K562 (cell line): Measurements from ENCODE around the gene ESPN. TPM values are rescaled to one million over a fixed set of nuclear protein-coding genes. Genes with fewer than 3 reads are reported as not detected.

Experiments
- CBFA2T2 ChIP-seq: fragments of 450-650 bp; conservative IDR thresholded peaks from 2 replicates; pipeline ENCODE4 v1.6.1; 2017; ENCODE audit warnings: mild to moderate bottlenecking
- HEY1 ChIP-seq: fragments of 250-450 bp; sonication (Bioruptor Pico); IDR thresholded peaks from 2 replicates; pipeline ENCODE4 v1.5.0; 2020; ENCODE audit warnings: mild to moderate bottlenecking, moderate library complexity, borderline replicate concordance
- POLR2A ChIP-seq: fragments of 450-650 bp; conservative IDR thresholded peaks from 2 replicates; pipeline ENCODE4 v1.6.1; 2016
- PRMT5 ChIP-seq: sonication (generic); formaldehyde crosslinking; IDR thresholded peaks from 2 replicates; pipeline ENCODE4 v1.5.0; 2020; ENCODE audit warnings: missing genetic modification reagents
- SPI1 ChIP-seq: IDR thresholded peaks from 2 replicates; pipeline ENCODE4 v1.6.1; 2011; ENCODE audit warnings: low read depth, low read length, control low read depth, borderline replicate concordance
- U2AF1 ChIP-seq: fragments of 200-400 bp; formaldehyde crosslinking; optimal IDR thresholded peaks from 2 replicates; pipeline ENCODE3; 2017; ENCODE audit warnings: mild to moderate bottlenecking, low read depth, low read length, moderate library complexity
- ZNF583 ChIP-seq: fragments of 250-450 bp; sonication (Bioruptor Pico); IDR thresholded peaks from 2 replicates; pipeline ENCODE4 v1.4.0; 2020
- polyA plus RNA-seq, 8 experiments: library from polyadenylated mRNA; depleted of rRNA in 4 of 8; stranded (reverse) in 5 of 8; unstranded in 3 of 8; fragments of >200 nt; fragmentation: Nextera tagmentation in 2 of 8; fragmentation: Illumina TruSeq in 1 of 8; extraction: Ambion mirVana in 2 of 8; extraction: Trizol in 1 of 8; gene quantifications; 2 replicates each; pipeline versions ENCODE4 v1.2.1 to v1.2.3, GENCODE V29; 2011 to 2014; ENCODE audit warnings: inconsistent platforms in 1 of 8, missing spikeins in 1 of 8
- total RNA-seq, 7 experiments: library from RNA; depleted of rRNA in 6 of 7; stranded (reverse); fragments of >200 nt in 6 of 7; fragmentation: Illumina TruSeq in 2 of 7; extraction: Trizol in 2 of 7; gene quantifications; 2 replicates each; pipeline versions ENCODE4 v1.2.1 to v1.2.3, GENCODE V29; 2011 to 2021; ENCODE audit warnings: low replicate concordance in 1 of 7
- TF ChIP-seq, protein P1 (sequence below), 3 experiments: fragments of 200-800 bp in 1 of 3; fragments of 250-450 bp in 1 of 3; fragments of 450-650 bp in 1 of 3; sonication (Bioruptor Pico) in 1 of 3; sonication (Bioruptor generic) in 1 of 3; formaldehyde crosslinking in 1 of 3; IDR thresholded peaks; 2 replicates each; pipeline versions ENCODE4 v1.6.1 to v1.8.0; 2016 to 2022; ENCODE audit warnings: mild to moderate bottlenecking in 2 of 3, missing genetic modification characterization in 2 of 3, missing compliant biosample characterization in 1 of 3, moderate library complexity in 1 of 3

The ESPN gene
- total and polyA plus RNA-seq, 9 of the 15 experiments (the other 6 are each of a cell fraction or from before 2014, with no cell fraction given), result 0.07 to 1.2 (median 0.45) TPM; not detected in 3

DNA sequence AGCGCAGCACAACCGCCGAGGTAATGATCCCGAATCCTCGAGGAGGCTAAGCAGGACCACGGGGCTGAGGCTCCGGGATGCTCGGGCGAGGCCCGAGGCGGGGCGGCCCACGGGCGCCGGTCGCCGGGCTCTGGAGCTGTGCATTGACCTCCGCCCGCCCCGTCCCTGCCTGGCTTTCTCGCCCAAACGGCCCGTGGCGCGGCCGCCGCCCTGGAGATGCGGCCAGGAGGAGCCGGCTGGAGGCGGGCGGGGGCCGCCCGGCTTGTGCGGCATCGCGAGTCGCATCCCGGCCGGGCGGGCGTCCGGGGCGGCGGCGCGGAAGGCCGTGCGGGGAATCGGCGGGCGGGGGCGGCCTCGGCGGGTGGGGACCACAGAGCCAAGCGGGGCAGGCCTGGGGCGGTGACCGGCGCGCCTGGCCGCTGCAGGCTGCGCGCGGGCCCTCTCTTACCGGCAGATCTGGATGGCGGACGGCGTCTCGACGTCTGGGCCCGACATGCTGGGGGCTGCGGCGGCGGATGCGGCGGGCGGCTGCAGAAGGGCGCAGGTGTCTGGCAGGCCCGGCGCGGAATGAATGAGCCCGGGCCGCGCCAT lies 31.7 kb upstream of the ESPN start (continued):
- TF ChIP-seq U2AF1 (no peak), ZNF583 (CRISPR knock-in tag) (no peak), PRMT5 (CRISPR knock-in tag) (no peak), HEY1 (CRISPR knock-in tag) (no peak), CBFA2T2 (no peak), SPI1 (no peak), POLR2A (no peak; the same call in 1 of the 2 replicates)
- TF ChIP-seq, protein P1, sequence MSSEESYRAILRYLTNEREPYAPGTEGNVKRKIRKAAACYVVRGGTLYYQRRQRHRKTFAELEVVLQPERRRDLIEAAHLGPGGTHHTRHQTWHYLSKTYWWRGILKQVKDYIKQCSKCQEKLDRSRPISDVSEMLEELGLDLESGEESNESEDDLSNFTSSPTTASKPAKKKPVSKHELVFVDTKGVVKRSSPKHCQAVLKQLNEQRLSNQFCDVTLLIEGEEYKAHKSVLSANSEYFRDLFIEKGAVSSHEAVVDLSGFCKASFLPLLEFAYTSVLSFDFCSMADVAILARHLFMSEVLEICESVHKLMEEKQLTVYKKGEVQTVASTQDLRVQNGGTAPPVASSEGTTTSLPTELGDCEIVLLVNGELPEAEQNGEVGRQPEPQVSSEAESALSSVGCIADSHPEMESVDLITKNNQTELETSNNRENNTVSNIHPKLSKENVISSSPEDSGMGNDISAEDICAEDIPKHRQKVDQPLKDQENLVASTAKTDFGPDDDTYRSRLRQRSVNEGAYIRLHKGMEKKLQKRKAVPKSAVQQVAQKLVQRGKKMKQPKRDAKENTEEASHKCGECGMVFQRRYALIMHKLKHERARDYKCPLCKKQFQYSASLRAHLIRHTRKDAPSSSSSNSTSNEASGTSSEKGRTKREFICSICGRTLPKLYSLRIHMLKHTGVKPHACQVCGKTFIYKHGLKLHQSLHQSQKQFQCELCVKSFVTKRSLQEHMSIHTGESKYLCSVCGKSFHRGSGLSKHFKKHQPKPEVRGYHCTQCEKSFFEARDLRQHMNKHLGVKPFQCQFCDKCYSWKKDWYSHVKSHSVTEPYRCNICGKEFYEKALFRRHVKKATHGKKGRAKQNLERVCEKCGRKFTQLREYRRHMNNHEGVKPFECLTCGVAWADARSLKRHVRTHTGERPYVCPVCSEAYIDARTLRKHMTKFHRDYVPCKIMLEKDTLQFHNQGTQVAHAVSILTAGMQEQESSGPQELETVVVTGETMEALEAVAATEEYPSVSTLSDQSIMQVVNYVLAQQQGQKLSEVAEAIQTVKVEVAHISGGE (CRISPR knock-in tag; IDR thresholded peaks at IDR 0.05), result no peak
- TF ChIP-seq, all 486 proteins: peak for 37
